K562 (cell line): ENCODE results near the gene GNG7. TPM values are rescaled to one million over a fixed set of nuclear protein-coding genes. Genes with fewer than 3 reads are reported as not detected.
A peak's percentile ranks its signal among the peaks of the same experiment; 100 is the strongest.

Source experiments
- ATAC-seq: fragments of 200-7000 bp; cut with Tn5 transposase; 3 replicates; pipeline ENCODE4 v1.9.1; 2020; ENCODE audit warnings: moderate library complexity
- BruUV-seq: library from RNA; stranded (reverse); fragments of 400-500 nt; replicated peaks from 2 replicates; lab custom pipeline; 2021; lab: Mats Ljungman, UMichigan
- CTCF ChIA-PET: fragments of 300-600 bp; formaldehyde crosslinking; extraction: SDS; loops from one replicate; lab custom pipeline; 2021; ENCODE audit warnings: low intra/inter-chr PET ratio; lab: Yijun Ruan, JAX
- POLR2A ChIA-PET: fragments of 300-600, 350-650 bp; sonication (Branson Sonifier 250); formaldehyde crosslinking; extraction: SDS; loops from one replicate; lab custom pipeline; 2021; ENCODE audit warnings: antibody characterized with exemption, inconsistent platforms; lab: Yijun Ruan, JAX
- DNase-seq, 4 experiments: peaks; one replicate each; pipeline versions ENCODE4 v3.0.0 to v3.0.0-alpha.2; 2011 to 2018; ENCODE audit warnings: low spot score in 3 of 4, mixed read lengths in 3 of 4; ENCODE audit errors: extremely low read depth in 1 of 4
- FAIRE-seq: peaks from 2 replicates; lab custom pipeline; 2011; peaks lifted over from hg19 to GRCh38; lab: Jason Lieb, UNC
- H2AFZ ChIP-seq: 2 replicates; pipeline ENCODE4 v1.6.0; 2011; ENCODE audit warnings: low read depth, low read length, control low read depth, inconsistent platforms
- H3K27ac ChIP-seq: fragments of 200-600 bp; 3 replicates; pipeline ENCODE4 v1.8.0; 2011; ENCODE audit warnings: low read depth, mild to moderate bottlenecking, control low read depth, inconsistent platforms, low read length, moderate library complexity, mixed read lengths; ENCODE audit errors: extremely low read depth
- H3K27me3 ChIP-seq, 2 experiments: fragments of 300-600 bp in 1 of 2; 2 replicates in 1 of 2; 3 replicates in 1 of 2; pipeline versions ENCODE4 v1.6.0 to v1.8.0; 2011; ENCODE audit warnings: inconsistent platforms in 2 of 2, low read length in 2 of 2, mild to moderate bottlenecking in 1 of 2, mixed read lengths in 1 of 2, moderate library complexity in 1 of 2; ENCODE audit not compliant: control insufficient read depth in 2 of 2, insufficient read depth in 2 of 2
- H3K36me3 ChIP-seq: fragments of 300-600 bp; 3 replicates; pipeline ENCODE4 v1.8.0; 2011; ENCODE audit warnings: mild to moderate bottlenecking, low read length, inconsistent platforms; ENCODE audit not compliant: control insufficient read depth, insufficient read depth
- H3K4me1 ChIP-seq, 2 experiments: fragments of 200-600 bp in 1 of 2; replicated peaks in 1 of 2; 2 replicates in 1 of 2; 3 replicates in 1 of 2; pipeline versions ENCODE4 v1.5.1 to v1.8.0; 2011; ENCODE audit warnings: inconsistent platforms in 2 of 2, low read length in 2 of 2, mild to moderate bottlenecking in 1 of 2, mixed read lengths in 1 of 2, moderate library complexity in 1 of 2; ENCODE audit not compliant: control insufficient read depth in 2 of 2, insufficient read depth in 2 of 2
- H3K4me2 ChIP-seq: 2 replicates; pipeline ENCODE4 v1.6.1; 2011; ENCODE audit warnings: low read length, control low read depth, inconsistent platforms, mixed read lengths; ENCODE audit not compliant: insufficient read depth
- H3K4me3 ChIP-seq: fragments of 200-600 bp; sonication (generic), shearing (Covaris generic); 2 replicates; pipeline ENCODE4 v1.5.1; 2016; ENCODE audit warnings: control low read depth, inconsistent platforms
- H3K79me2 ChIP-seq: fragments of 200-600 bp; 3 replicates; pipeline ENCODE4 v1.8.0; 2011; ENCODE audit warnings: low read length, inconsistent platforms; ENCODE audit not compliant: control insufficient read depth, insufficient read depth
- H3K9ac ChIP-seq, 2 experiments: 2 replicates each; pipeline versions ENCODE4 v1.6.0 to v1.6.1; 2011; ENCODE audit warnings: low read depth in 2 of 2, low read length in 2 of 2, control low read depth in 1 of 2, inconsistent platforms in 1 of 2, mild to moderate bottlenecking in 1 of 2, mixed read lengths in 1 of 2; ENCODE audit not compliant: insufficient read depth in 1 of 2
- H3K9me1 ChIP-seq: one replicate; pipeline ENCODE4 v1.6.0; 2011; ENCODE audit warnings: inconsistent platforms, mild to moderate bottlenecking, low read length, moderate library complexity; ENCODE audit not compliant: control insufficient read depth, insufficient read depth
- H3K9me3 ChIP-seq: replicated peaks from 2 replicates; pipeline ENCODE4 v1.5.1; 2011; ENCODE audit warnings: low read depth, low read length, inconsistent platforms; ENCODE audit not compliant: control insufficient read depth, insufficient read depth
- H4K20me1 ChIP-seq: replicated peaks from 2 replicates; pipeline ENCODE4 v1.6.1; 2011; ENCODE audit warnings: low read length, inconsistent platforms, mixed read lengths; ENCODE audit not compliant: control insufficient read depth, insufficient read depth
- EHMT2 ChIP-seq: fragments of 450-650 bp; IDR thresholded peaks from 2 replicates; pipeline ENCODE4 v1.6.1; 2018; ENCODE audit warnings: antibody characterized with exemption
- HNRNPH1 ChIP-seq: fragments of 200-400 bp; formaldehyde crosslinking; optimal IDR thresholded peaks from 2 replicates; pipeline ENCODE3; 2017; ENCODE audit warnings: low read depth, mild to moderate bottlenecking, low read length, moderate library complexity
- HSF4 ChIP-seq: fragments of 250-450 bp; sonication (Bioruptor Pico); IDR thresholded peaks from 2 replicates; pipeline ENCODE4 v2.1.2; 2022; ENCODE audit warnings: mild to moderate bottlenecking, moderate library complexity, borderline replicate concordance
- KDM1A ChIP-seq, 2 experiments: fragments of 450-650 bp; IDR thresholded peaks; 2 replicates each; pipeline ENCODE4 v1.6.1; 2016; ENCODE audit warnings: mild to moderate bottlenecking in 2 of 2
- NR2F6 ChIP-seq: fragments of 450-650 bp; formaldehyde crosslinking; IDR thresholded peaks from 2 replicates; pipeline ENCODE4 v1.4.0; 2020; ENCODE audit warnings: mild to moderate bottlenecking
- PHF21A ChIP-seq: fragments of 450-650 bp; IDR thresholded peaks from 2 replicates; pipeline ENCODE4 v1.6.1; 2017; ENCODE audit warnings: low read depth, borderline replicate concordance
- ZEB2 ChIP-seq: fragments of 450-650 bp; IDR thresholded peaks from 2 replicates; pipeline ENCODE4 v1.6.1; 2016
- WGBS: fragments of 100-300 bp; shearing (Covaris generic); methylation state at CpG from one replicate; pipeline ENCODE4 v1.1.6; 2016; ENCODE audit warnings: low coverage, mixed read lengths; ENCODE audit not compliant: insufficient coverage; ENCODE audit errors: missing lambda C conversion rate; 5-methylcytosine and 5-hydroxymethylcytosine counted together
- in situ Hi-C: fragments of 300-500 bp; cut with MboI; formaldehyde crosslinking; loops from 4 replicates; pipeline ENCODE4 v1.15.0; 2018; ENCODE audit warnings: inconsistent platforms, mixed read lengths
- intact Hi-C: fragments of 100-400 bp; cut with micrococcal nuclease; formaldehyde crosslinking; loops from 2 replicates; pipeline ENCODE4 v1.14.2; 2022
- polyA plus RNA-seq, 8 experiments: library from polyadenylated mRNA; depleted of rRNA in 4 of 8; stranded (reverse) in 5 of 8; unstranded in 3 of 8; fragments of >200 nt; fragmentation: Nextera tagmentation in 2 of 8; fragmentation: Illumina TruSeq in 1 of 8; extraction: Ambion mirVana in 2 of 8; extraction: Trizol in 1 of 8; gene quantifications; 2 replicates each; pipeline versions ENCODE4 v1.2.1 to v1.2.3, GENCODE V29; 2011 to 2014; ENCODE audit warnings: inconsistent platforms in 1 of 8, missing spikeins in 1 of 8
- total RNA-seq, 7 experiments: library from RNA; depleted of rRNA in 6 of 7; stranded (reverse); fragments of >200 nt in 6 of 7; fragmentation: Illumina TruSeq in 2 of 7; extraction: Trizol in 2 of 7; gene quantifications; 2 replicates each; pipeline versions ENCODE4 v1.2.1 to v1.2.3, GENCODE V29; 2011 to 2021; ENCODE audit warnings: low replicate concordance in 1 of 7
- TF ChIP-seq, protein P1 (sequence below): fragments of 450-650 bp; IDR thresholded peaks from 2 replicates; pipeline ENCODE4 v1.6.1; 2017; ENCODE audit warnings: mild to moderate bottlenecking, moderate library complexity
- TF ChIP-seq, protein P2 (sequence below): fragments of 450-650 bp; conservative IDR thresholded peaks from 2 replicates; pipeline ENCODE4 v1.6.1; 2016; ENCODE audit warnings: missing genetic modification characterization, low read depth, mild to moderate bottlenecking, missing compliant biosample characterization, moderate library complexity

GNG7 gene
- total and polyA plus RNA-seq, 9 of the 15 experiments (the other 6 are each of a cell fraction or from before 2014, with no cell fraction given), result 0.01 to 0.20 (median 0.06) TPM; not detected in 1

DNA sequence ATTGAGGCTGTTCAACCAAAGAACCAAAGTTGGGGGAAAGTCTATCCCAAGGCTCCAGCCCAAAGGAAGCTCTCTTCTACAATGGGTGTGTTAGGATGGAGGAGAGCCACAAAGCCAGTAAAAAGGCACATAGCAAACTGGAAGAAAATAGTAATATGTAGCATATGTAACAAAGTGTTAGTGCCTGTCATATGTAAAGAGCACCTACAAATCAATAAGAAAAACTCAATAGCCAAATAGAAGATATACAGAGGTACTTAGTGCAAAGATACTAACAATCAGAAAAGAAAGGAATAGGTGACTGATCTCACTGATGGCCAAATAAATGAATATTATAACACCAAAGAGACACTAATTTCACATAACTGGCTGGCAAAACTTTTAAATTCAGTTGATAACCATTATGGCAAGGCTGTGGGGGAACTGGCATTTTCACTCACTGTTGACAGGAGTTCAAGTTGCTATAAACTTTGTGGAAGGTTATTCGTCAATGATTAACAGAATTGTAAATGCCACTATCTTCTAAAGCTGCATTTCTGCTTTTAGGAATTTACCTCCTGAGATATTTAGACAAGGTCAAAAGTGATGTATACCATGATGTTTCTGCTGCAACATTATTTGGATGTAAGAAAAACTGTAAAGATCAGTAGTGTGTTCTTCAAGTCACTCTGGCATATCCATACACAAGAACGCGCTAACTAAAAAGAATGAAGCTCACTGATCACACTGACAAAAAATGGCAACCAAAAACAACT lies 110.8 kb downstream of the GNG7 start (continued):
- peak in 1 of 2 experiments; percentile 27; a peak in 1 of 4 replicates for TF ChIP-seq KDM1A (IDR thresholded peaks at IDR 0.05)
- TF ChIP-seq, protein P1, sequence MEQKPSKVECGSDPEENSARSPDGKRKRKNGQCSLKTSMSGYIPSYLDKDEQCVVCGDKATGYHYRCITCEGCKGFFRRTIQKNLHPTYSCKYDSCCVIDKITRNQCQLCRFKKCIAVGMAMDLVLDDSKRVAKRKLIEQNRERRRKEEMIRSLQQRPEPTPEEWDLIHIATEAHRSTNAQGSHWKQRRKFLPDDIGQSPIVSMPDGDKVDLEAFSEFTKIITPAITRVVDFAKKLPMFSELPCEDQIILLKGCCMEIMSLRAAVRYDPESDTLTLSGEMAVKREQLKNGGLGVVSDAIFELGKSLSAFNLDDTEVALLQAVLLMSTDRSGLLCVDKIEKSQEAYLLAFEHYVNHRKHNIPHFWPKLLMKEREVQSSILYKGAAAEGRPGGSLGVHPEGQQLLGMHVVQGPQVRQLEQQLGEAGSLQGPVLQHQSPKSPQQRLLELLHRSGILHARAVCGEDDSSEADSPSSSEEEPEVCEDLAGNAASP, result no peak

DNA sequence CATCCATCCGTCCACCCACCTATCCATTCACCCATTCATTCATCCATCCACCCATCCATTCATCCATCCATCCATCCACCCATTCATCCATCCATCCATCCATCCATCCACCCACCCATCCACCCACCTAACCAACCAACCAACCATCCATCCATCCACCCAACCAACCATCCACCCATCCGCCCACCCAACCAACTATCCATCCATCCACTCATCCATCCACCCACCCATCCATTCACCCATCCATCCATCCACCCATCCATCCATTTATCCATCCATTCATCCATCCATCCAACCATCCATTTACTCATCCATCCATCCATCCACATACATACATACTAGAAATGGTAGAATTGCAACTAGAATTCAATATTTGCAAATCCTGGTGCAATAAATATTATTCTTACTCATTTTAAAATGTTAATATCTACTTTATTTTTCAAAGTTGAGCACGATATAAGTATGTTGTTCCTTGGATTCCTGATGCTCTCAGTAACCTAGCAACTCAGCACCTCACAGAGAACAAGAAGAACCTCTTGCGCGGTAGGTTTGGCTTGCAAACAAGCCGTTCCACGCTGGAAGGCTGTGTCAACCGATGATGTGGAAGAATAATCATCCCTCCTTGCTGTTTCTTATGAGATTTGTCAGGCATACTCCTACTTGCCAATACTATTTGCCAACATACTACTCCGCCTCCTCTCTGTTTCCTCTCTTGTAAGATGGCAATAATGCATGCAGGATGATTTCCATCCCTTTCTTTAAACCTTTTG lies 111.7 kb downstream of the GNG7 start:
- intact Hi-C loops (no loop called here), in situ Hi-C loops (no loop called here)
- H3K79me2 ChIP-seq, result no peaks in the 10 kb centered on the region
- ATAC-seq (no peak), FAIRE-seq (no peak), DNase-seq (no peak)
- TF ChIP-seq NR2F6 (no peak), HNRNPH1 (no peak), PHF21A (no peak), EHMT2 (peak; percentile 55), ZEB2 (no peak), HSF4 (CRISPR knock-in tag) (no peak)
- TF ChIP-seq, protein P2, sequence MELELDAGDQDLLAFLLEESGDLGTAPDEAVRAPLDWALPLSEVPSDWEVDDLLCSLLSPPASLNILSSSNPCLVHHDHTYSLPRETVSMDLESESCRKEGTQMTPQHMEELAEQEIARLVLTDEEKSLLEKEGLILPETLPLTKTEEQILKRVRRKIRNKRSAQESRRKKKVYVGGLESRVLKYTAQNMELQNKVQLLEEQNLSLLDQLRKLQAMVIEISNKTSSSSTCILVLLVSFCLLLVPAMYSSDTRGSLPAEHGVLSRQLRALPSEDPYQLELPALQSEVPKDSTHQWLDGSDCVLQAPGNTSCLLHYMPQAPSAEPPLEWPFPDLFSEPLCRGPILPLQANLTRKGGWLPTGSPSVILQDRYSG (tag), result no peak
- no peak overlapping the region for H3K9ac ChIP-seq
- no peak overlapping the region for H2AFZ ChIP-seq
- H3K4me2 ChIP-seq, result no peak overlapping the region
- H3K9me3 ChIP-seq, result no peaks in the 10 kb centered on the region
- no peak overlapping the region for H3K27ac ChIP-seq
- H3K9me1 ChIP-seq, result no peaks in the 10 kb centered on the region
- peaks cover 24 to 36% of the 10 kb centered on the region in 2 experiments for H3K27me3 ChIP-seq
- ChIA-PET CTCF (no interaction called here), POLR2A (no interaction called here)
- WGBS, result 2% methylated on average over 8 of the region's 9 CpGs
- H4K20me1 ChIP-seq, result no peaks in the 10 kb centered on the region
- peaks cover 0 to 10% of the 10 kb centered on the region in 2 experiments; a peak in 2 of 5 replicates for H3K4me1 ChIP-seq
- H3K36me3 ChIP-seq, result no peaks in the 10 kb centered on the region
- no peak overlapping the region for H3K4me3 ChIP-seq
- BruUV-seq, result no TSS peak
